Measurements from ENCODE around the gene ACOX3. TPM values are rescaled to one million over a fixed set of nuclear protein-coding genes. Genes with fewer than 3 reads are reported as not detected.
"Not testable (repeated sequence)": the region's sequence is repeated elsewhere in the genome, so short reads cannot be mapped to it uniquely, and the experiment has no call there.

ACOX3 gene
- total RNA-seq, 1 donor from 2014 or later, result 41.5 TPM

DNA sequence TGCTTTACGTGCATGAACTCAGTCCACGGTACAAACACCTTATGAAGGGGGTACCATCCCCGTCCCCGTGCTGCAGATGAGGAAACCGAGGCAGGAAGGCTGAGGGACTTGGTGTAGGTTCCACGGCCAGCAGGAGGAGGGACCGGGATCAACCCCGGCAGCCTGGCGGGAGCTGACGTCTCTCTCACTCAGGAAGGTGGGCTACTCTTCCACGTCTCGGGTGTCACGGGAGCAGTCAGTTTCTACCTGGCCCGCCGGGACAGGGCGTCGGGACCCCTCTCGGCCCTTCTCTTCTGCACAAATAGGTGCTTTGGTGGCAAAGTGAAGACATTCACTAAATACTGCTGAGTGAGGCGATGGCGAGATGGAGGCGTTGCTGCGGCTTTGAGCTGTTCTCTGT lies 53.3 kb downstream of the ACOX3 start:
- no peak for DNase-seq (ENCODE audit: low read depth)

DNA sequence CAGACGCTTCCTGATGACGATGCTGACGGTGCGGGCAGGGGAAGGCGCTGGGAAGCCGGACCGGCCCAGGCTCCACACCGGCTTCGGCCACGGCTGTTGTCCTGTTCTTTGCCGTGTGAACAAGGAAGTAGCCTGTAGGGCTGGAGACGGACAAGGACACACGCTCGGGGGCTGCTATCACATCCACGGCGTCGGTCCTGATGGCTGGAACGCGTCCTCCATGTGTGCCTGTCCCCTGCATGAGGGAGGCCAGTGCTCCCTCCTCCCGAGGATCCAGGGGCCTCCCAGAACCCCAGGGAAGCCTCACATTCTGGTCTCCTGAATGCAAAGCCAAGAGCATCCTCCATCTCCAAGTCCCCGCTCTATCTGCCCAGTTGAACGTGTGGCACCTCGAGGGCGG lies 53.8 kb downstream of the ACOX3 start:
- DNase-seq (ENCODE audit: low read depth), result no peak

DNA sequence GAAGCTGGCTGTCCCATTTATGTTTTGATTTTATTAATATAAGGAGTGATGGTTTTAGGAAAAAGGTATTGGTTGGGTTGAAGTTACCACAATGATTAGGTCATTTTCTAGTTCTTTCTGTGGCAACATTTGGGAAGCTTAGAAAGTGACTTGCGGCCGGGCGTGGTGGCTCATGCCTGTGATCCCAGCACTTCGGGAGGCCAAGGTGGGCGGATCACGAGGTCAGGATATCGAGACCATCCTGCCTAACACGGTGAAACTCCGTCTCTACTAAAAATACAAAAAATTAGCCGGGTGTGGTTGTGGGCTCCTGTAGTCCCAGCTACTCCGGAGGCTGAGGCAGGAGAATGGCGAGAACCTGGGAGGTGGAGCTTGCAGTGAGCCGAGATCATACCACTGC lies 54.4 kb downstream of the ACOX3 start:
- not testable (repeated sequence) for DNase-seq (ENCODE audit: low read depth)

DNA sequence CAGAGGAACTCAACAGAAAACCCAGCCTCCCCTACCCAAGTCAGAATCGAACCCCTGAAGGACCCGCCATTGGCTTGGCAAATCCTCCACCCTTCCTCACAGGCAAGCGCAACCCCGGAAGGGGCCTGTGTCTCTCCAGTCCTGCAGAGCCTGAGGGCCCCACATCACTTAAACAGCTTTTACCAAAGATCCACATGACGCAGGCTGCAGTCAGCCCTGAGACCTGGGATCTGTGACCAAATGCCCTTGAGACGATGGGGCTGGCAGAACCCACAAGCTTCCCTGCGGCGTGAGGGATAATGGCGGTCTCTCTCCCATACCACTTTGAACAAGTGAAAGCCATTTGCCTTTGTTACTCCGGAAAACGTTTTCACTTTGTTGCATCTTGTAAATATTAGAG lies 54.9 kb downstream of the ACOX3 start:
- DNase-seq (ENCODE audit: low read depth), result no peak

DNA sequence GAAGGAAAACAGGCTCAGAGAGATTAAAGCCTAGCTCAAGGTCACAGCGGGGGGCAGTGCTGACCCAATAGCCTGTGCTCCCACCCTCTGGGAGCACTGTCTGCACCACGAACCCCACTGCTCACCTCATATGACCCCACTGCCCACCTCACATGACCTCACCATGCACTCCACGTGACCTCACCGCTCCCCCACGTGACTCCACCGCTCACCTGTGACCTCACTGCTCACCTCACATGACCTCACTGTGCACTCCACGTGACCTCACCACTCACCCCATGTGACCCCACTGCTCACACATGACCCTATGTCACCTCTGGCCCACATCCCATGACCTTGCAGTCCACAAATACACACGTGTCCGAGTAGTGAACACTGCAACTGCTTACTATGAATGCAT lies 55.4 kb downstream of the ACOX3 start:
- no peak for DNase-seq (ENCODE audit: low read depth)

DNA sequence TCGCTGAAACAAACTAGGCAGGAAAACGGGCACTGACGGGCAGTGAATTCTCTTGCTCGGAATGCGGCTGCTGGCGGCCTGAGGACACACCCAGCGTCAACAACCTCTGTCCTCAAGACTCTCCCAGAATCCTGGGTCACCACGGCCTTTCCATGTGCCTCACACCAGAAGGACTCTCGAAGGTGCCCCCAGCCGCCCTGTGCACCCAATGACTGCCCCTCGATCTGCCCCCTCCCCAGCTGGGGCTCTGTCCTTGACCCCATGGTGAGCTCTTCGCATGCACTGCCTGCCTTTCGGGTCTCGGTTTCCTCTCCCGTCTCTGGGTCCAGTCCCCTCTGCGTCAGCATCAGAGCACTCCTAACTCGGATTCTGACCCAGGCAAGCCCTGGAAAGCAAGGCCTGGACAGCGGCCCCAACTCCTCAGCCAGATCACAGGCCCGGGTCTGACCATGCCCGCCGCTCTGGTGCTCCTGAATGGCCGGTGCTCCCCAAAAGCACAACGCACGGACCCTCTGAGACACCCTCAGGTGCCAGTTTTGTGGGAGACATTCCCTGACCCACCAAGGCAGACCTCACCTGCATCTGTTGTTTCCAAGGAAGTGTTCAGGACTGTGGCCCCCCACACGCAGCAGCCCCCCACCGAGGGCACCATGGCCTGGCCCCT lies 56.0 kb downstream of the ACOX3 start:
- DNase-seq (ENCODE audit: low read depth), result no peak

DNA sequence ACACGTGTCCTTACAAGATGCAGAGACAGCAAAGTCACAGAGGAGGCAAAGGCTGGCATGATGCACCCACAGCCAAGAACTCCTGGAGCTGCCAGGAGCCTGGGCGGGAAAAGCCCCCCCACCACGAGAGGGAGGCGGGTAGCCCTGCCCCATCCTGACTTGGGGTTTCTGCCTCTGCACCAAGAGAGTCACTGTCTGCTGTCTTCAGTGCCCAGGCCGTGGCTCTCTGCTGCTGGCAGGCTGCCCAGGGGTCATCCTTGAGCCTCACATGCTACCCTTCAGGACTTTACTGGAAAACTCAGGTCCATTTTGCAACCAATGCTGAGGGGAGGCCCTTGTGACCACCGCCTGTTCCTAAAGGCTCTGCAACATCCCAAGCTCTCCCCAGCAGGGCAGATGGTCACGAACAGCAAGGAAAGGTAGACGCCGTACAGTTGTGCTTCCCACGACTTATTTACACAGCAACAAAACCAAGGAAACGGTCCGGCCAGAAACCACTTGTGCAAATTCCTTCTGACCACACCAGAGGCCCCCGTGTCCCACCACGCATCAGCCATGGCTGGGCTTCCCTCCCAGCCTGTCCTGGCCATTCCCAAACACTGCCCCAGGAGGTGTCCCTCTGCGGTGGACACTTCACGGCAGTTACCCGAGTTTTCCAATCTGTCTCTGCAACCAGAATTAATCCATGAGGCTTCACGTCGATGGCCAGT lies 56.9 kb downstream of the ACOX3 start:
- DNase-seq (ENCODE audit: low read depth), result no peak

DNA sequence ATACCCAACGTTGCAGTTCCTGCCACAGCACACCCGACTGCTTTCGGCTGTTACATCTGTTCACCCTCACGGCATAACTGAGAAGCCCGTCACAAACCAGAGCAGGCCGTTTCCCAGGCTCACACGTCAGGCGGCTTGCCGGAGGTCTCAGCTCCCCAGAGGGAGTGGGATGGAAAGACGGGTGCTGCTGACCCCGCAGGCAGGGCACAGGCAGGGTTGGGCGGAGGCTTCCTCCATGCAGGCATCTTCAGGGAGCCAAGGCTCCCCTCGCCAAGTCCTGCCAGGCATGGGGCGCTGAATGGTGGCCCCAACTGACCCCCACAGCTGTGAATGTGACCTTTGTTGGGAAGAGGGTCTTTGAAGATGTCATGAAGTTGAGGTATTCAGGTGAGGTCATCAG lies 57.5 kb downstream of the ACOX3 start:
- DNase-seq (ENCODE audit: low read depth), result no peak

DNA sequence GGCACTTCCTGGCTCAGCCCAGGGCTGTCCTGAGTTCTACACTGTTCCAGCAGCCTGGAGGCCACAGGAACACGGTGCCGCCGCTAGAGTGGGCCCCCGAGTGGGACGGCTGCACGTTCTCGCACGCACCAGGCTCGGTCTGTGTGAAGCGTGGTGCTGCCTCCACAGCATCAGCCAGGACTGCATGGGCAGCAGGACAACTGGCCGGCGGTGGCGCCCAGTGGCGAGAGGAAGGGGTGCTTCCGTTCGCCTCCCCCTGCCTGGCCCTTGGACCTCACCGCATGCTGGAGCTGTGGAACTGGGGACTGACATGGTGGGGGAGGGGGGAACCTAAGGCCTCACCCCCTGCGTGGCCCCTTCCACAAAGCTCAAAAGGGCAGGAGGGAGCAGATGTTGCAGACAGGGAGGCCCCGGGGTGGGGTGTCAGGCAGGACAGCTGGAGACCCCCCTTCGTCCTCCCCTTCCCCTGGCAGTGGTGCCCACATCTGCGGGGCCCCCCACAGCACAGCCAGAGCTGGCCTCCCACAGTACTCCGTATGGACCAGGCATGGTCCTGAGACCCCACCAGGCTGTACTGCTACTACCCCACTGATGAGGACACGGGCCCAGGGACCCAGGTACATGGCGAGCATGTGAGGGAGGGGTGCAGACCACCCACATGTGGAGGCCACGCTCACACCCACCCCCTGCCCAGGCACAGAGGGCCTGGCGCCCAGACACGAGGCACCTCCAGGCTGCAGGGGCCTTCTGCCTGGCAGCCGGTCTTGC lies 58.5 kb downstream of the ACOX3 start:
- no peak for DNase-seq (ENCODE audit: low read depth)

DNA sequence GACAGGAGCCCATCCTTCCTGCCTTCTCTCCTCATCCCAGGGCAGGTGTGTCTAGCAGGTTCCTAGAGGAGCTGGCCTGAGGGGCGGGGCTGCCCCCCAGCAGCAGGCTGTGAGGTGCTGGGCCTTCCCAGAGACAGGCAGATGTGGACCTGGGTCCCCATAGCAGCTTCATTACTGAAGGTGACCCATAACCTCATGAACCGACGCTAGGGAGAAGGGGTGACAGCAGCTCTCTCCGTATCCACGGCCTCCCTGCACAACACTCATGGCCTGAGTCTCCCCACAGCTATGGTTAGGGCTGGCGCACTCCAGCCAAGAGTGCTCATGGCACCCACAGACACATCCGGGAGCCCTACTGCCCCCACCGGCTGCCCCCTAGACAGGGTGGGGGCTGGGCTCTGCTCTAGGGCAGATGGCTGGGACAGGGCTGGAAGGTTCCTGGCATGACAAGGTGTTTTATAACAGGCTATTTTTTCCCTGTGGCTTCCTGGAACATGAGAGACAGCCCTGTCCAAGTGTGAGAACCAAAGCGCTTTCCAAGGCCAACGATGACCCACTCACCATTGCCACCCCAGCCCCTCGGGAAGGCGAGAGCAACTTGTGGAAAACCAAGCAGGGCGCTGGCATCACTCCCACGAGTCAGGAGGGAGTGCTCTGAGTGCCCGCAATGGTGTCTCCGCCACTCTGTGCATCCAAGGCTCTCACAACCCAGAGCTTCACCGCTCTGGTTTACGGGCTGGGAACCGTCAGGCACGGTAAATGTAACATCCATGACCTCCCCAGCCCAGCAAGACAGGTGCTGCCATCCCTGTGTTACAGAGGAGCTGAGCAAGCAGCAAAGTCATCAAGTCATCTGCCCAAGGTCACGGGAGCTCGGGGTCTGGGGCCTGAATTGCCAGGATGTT lies 59.8 kb downstream of the ACOX3 start:
- DNase-seq (ENCODE audit: low read depth), result no peak

DNA sequence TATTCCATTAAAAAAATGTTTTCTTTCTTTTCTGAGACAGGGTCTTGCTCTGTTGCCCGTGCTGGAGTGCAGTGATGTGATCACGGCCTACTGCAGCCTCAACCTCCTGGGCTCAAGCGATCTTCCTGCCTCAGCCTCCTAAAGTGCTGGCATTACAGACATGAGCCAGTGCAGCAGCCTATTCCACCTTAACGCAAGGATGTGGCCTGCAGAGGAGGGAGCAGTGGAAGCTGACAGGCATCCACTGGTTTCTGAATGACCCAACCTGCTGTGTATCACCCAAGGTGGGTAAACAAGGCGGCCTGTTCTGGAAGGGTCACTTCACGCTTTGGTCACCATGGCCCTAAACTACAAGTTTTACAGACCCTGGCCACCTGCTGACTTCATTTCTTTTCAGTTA lies 60.8 kb downstream of the ACOX3 start:
- DNase-seq (ENCODE audit: low read depth), result no peak

DNA sequence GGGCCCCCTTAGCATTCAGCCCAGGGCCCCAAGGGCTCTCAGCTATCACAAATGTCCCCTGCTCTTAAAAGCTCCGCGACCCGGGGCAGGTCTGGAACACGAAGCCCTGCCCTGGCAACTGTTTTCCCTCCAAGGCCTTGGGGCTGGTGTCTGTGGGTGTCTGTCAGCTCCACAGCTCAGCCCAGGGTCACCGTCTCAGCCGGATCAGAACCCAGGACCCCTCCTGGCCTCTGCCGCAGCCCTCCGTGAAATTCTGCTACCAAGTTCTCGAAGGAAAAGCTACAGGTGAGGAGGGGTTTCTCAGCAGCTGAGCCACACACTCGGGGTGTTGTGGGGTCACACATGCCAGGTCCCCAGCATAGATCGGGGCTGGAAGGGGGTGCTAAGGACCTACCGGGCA lies 61.2 kb downstream of the ACOX3 start:
- DNase-seq (ENCODE audit: low read depth), result no peak

DNA sequence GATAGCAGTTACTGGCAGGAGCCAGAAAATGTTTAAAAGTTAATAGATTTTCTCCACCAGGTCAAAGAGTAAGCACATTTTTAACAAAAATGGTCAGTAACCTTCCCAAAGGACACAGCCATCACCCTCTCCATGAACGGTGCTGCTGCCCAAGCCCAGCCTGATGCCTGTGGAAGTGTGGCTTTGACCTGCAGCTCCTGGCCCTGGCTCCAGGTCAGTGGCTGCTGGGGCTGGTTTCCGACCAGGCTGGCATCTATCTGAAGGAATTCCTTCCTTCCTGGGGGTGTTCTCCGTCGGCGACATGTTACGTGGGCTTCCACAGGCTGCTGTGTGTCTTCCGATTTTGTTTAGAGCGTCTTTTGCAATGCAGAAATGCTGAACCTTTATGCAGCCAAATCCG lies 61.7 kb downstream of the ACOX3 start:
- DNase-seq (ENCODE audit: low read depth), result no peak

DNA sequence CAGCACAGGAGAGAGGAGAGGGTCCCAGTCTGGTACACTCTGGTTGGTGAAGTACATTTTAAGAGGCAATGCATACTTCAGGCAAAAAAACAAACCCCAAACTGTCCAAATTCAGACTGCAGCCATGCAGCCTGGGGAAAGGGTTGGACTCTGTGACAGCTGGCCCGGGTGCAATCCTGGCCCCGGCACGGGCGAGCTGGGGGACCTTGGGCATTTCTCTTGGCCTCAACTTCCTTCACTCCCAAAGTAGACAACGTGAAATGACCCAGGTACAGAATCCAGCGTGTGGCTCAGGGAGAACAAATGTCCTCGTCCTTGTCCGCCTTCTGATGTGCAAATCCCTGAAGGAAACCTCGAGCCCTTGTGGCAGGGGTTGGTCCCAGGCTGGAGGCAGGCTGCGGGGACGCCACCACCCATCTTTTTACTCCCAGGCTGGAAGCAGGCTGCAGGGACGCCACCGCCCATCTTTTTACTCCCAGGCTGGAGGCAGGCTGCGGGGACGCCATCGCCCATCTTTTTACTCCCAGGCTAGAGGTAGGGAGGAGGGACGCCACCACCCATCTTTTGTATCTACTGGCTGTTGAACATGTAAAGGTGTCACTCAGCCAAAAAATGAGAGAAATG lies 62.3 kb downstream of the ACOX3 start:
- no peak for DNase-seq (ENCODE audit: low read depth)

DNA sequence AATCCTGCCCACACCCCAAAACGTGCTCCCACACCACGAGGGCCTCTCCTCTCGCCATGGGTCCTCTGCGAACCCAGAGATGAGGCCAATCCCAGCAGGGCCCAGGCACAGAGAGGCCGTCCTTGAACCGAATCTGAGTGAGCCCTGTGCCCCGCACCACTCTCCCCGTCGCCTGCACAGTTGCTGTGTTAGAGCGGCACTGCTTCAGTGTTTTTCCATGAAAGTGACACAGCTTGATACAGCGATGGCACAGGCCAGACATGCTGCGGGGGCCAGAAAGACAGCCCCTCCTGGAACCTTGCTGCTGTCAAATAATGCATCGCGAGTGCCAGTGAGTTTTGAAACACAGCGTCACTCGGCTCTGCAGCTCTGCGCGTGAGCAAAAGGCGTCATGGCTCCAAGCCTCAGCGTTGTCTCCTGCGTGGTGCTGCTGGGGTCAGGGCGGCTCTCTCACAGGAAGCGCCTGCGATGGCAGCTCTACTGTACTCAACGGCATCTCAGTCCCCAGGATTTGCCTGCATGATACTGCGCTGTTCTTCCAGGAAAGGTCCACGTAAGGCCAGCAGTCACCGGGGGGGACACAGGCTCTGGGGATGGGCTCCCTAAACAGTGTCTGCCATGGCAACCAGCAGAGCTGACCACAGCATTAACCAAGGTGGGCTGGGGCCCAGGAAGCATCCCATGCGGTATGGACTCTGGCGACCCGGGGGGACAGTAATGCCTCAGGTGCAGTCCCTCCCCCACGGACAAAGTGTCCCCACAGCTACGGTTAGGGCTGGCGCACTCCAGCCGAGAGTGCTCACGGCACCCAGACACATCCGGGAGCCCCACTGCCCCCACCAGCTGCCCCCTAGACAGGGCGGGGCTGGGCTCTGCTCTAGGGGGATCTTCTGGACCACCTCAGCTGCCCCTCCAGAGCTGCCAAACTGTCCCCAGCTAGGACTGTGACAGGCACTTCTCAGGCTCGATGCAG lies 63.1 kb downstream of the ACOX3 start:
- no peak for DNase-seq (ENCODE audit: low read depth)

DNA sequence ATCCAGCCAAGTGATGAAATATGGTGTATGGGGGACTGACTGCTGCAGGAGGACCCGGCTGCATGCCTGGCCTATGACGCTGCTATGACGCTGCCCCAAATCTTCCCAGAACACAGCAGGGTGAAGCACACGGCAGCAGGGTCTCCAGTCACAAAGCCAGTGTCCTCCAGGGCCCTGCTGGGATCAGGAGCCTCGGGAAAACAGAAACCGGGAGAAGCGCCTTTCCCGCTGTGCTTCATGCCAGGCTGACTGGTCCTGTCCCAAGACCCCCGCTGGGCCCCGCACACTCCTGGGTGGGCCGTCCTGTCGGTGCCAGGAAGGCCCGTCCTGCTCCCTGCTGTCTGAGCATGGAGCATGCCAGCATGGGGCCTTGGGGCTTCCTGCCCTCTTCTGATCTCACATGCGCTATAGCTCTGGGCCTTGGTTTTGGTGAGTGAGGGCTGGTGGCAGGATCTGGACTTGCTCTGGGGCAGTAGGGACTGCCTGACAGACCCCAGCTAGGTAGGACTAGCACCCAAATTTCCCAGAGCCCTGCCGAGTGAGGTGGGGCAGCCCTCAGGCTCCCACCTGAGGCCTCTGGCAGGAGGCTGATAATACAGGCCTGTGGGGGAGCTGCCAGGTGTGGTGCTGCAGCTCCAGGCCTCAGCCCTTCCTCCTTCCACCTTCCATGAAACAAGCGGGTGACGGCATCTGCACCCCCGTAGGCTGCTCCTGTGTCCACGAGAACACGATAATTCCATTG lies 64.0 kb downstream of the ACOX3 start:
- no peak for DNase-seq (ENCODE audit: low read depth)

DNA sequence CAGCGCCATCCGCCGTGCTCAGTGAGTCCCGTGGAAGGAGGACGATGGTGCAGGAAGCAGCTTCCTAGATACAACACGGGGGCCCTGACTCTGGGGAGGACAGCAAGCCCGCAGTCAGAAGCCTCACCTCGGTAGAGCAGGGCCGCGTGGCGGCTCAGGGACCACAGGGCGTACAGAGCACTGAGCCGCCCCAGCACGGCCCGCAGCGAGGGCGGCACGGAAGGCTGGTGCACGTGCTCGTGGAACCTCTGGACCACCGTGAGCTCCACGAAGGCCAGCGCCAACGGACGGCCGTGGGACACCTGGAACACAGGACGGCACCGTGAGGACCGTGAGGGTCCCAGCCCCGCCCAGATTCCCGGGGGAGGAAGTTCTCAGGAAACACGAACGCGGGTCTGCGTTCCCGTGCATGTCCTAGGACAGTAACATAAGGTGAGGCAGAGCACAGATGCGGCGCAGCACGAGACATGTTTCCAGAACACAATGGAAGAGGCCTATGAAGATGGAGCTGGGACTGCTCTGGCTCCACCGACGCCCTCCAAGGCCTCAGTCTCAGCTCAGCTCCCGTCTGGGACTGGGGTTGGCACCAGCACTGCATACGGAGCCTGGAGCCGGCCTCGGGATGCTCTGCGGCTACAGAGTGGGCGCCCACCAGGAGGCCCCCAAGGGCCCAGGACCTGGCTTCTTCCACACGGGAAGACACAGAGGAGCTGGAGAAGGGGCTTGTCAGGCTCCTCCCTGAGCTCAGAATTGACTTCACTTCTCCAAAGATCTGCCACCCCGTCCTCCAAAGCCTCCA lies 65.5 kb downstream of the ACOX3 start:
- DNase-seq (ENCODE audit: low read depth), result no peak

DNA sequence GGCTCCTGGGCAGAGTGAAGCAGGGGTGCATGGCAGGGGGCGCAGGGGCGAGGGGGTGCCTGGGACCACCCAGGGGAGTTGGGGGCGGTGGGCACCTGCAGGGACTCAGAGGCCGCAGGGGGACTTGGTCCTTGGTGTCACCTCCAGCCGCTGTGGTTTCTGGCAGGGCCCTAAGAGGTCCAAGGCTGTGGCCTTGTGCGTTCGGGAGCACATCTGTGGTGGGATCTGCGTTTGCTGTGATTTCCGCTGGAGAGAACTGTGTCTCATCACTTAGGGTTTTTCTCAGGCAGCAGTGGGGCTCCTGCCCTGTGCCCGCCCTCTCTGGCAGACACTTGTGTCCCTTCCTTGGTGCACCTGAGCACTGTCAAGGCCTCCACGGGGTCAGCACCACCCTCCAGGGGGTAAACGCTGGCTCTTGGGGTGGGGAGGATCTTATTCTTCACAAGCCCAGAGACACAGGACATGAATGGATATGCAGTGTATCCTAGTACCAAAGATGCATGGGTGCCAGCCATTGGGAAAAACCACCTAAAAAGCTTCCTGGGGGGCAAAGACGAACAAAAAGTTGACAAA lies 66.5 kb downstream of the ACOX3 start:
- no peak for DNase-seq (ENCODE audit: low read depth)

All from renal cortical epithelial cell (primary cell).